T-cell (primary cell): ENCODE data around the gene RAPGEF1. TPM values are rescaled to one million over a fixed set of nuclear protein-coding genes. Genes with fewer than 3 reads are reported as not detected.

ENCODE experiments used
- ATAC-seq, 4 experiments: fragments of 200-7000 bp in 3 of 4; fragments of 150-1000 bp in 1 of 4; cut with Tn5 transposase; replicated peaks in 1 of 4; 1 replicate in 3 of 4; 2 replicates in 1 of 4; pipeline ENCODE4 v1.10.0; 2021; ENCODE audit warnings: moderate library complexity in 3 of 4, mild to moderate bottlenecking in 2 of 4, moderate number of reproducible peaks in 1 of 4
- CTCF ChIA-PET, 2 donors: fragments of 300-600 bp; sonication (Branson Sonifier 250); formaldehyde crosslinking; loops; one replicate each; lab custom pipeline; 2022; ENCODE audit warnings: antibody characterized with exemption in 2 of 2; lab: Charles Lee
- POLR2A ChIA-PET, 2 donors: fragments of 300-600 bp; sonication (Branson Sonifier 250); formaldehyde crosslinking; loops; one replicate each; lab custom pipeline; 2022; ENCODE audit warnings: antibody characterized with exemption in 2 of 2; lab: Charles Lee
- DNase-seq, 35 experiments: peaks; one replicate each; pipeline versions ENCODE4 v3.0.0 to v3.0.0-alpha.2; 2013 to 2023
- H3K27ac ChIP-seq: one replicate; pipeline ENCODE4 v1.5.1; 2013; ENCODE audit warnings: low read length
- H3K27me3 ChIP-seq, 2 experiments: replicated peaks in 1 of 2; 1 replicate in 1 of 2; 2 replicates in 1 of 2; pipeline versions ENCODE4 v1.6.1 to v1.7.0; 2013; ENCODE audit warnings: low read length in 1 of 2, mixed read lengths in 1 of 2; ENCODE audit not compliant: control insufficient read depth in 2 of 2, insufficient read depth in 2 of 2; ENCODE audit errors: extremely low read depth in 1 of 2
- H3K36me3 ChIP-seq, 2 donors: 1 replicate in 1 of 2; 2 replicates in 1 of 2; pipeline versions ENCODE4 v1.6.1 to v1.7.0; 2013; ENCODE audit warnings: low read length in 1 of 2; ENCODE audit not compliant: control insufficient read depth in 2 of 2, insufficient read depth in 1 of 2; ENCODE audit errors: extremely low read depth in 1 of 2
- H3K4me1 ChIP-seq, 2 experiments: 1 replicate in 1 of 2; 2 replicates in 1 of 2; pipeline versions ENCODE4 v1.6.1 to v1.7.0; 2013; ENCODE audit warnings: low read length in 2 of 2, mixed read lengths in 1 of 2; ENCODE audit not compliant: insufficient read depth in 2 of 2, control insufficient read depth in 1 of 2; ENCODE audit errors: extremely low read depth in 1 of 2
- H3K4me3 ChIP-seq, 2 donors: 1 replicate in 1 of 2; 2 replicates in 1 of 2; pipeline versions ENCODE4 v1.5.1 to v1.7.0; 2013; ENCODE audit warnings: mild to moderate bottlenecking in 2 of 2, low read length in 1 of 2, moderate library complexity in 1 of 2; ENCODE audit not compliant: control insufficient read depth in 1 of 2; ENCODE audit errors: extremely low read depth in 1 of 2
- H3K9me3 ChIP-seq: 2 replicates; pipeline ENCODE4 v1.7.0; 2013
- H3K27ac Mint-ChIP-seq, 2 donors: one replicate each; pipeline ENCODE4 v1.8.0; 2020 to 2021; ENCODE audit warnings: mild to moderate bottlenecking in 2 of 2, mixed read lengths in 2 of 2
- H3K27me3 Mint-ChIP-seq, 2 donors: one replicate each; pipeline ENCODE4 v1.8.0; 2021 to 2022; ENCODE audit warnings: mixed read lengths in 2 of 2
- H3K36me3 Mint-ChIP-seq: one replicate; pipeline ENCODE4 v1.8.0; 2021; ENCODE audit warnings: mixed read lengths
- H3K4me1 Mint-ChIP-seq, 3 donors: one replicate each; pipeline ENCODE4 v1.8.0; 2020 to 2022; ENCODE audit warnings: mixed read lengths in 3 of 3, mild to moderate bottlenecking in 1 of 3
- H3K4me3 Mint-ChIP-seq, 3 donors: one replicate each; pipeline ENCODE4 v1.8.0; 2020 to 2022; ENCODE audit warnings: mild to moderate bottlenecking in 3 of 3, mixed read lengths in 3 of 3, moderate library complexity in 3 of 3
- H3K9me3 Mint-ChIP-seq, 3 donors: one replicate each; pipeline ENCODE4 v1.8.0; 2020 to 2022; ENCODE audit warnings: mixed read lengths in 3 of 3
- WGBS: methylation state at CpG from one replicate; pipeline ENCODE4 v1.1.5; 2013; ENCODE audit warnings: missing lambda C conversion rate; ENCODE audit not compliant: insufficient coverage; 5-methylcytosine and 5-hydroxymethylcytosine counted together
- total RNA-seq, 35 experiments: library from RNA in 6 of 35; stranded (reverse) in 6 of 35; fragments of 120-200 nt in 1 of 35; gene quantifications; one replicate each; pipeline versions ENCODE4 v1.2.1 to v1.2.4 and lab custom pipeline; 2013 to 2026

Gene RAPGEF1
- total RNA-seq, 5 donors from 2014 or later (not counting 1 experiment from before 2014, with no cell fraction given): 97.9 to 167 (median 139) TPM

DNA sequence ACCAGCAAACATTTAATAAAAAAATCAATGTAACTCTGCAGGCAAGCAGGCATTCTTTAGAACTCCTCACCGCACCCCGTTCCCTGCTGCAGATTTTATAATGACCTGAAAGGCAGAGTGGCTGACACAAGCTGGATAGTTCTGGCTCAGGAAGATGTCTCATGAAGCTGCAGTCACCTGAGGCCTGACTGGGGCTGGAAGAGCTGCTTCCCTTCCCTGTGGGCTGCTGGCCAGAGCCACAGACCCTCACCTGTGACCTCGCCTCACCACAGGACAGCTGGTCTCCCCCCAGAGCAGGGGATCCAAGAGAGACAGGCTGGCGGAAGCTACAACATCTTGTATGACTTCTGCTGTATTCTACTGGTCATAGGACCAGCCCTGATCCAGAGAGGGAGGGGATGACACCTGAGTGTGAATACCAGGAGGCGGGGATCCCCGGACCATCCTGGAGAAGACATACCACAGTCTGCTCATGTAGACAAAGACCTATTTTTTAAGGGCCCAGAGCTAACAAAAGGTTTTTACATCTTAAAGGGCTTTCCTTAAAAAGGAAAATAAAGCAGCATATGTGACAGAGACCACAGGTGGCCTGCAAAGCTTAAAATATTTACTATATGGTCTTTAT is 43.9 kb downstream of the RAPGEF1 start:
- DNase-seq (no peak), ATAC-seq (no peak)
- POLR2A ChIA-PET: interaction anchor here in 1 of 2 donors (0.5 kb wide), 1 partner anchor 49 kb away, joined by 3 read pairs; no protein-coding TSS in a partner anchor
- 100% methylated on average over 4 of the region's 6 CpGs for WGBS
- peak overlapping the region; percentile 30 to 34 for H3K27ac Mint-ChIP-seq
- Histone ChIP-seq H3K4me3 (no peak overlapping the region), H3K36me3 (peaks cover 0 to 2% of the 10 kb centered on the region in 2 donors), H3K27me3 (no peaks in the 10 kb centered on the region), H3K27ac (no peak overlapping the region), H3K4me1 (peaks cover 16 to 57% of the 10 kb centered on the region in 2 experiments), H3K9me3 (no peaks in the 10 kb centered on the region)
- H3K4me3 Mint-ChIP-seq: no peak overlapping the region
- H3K4me1 Mint-ChIP-seq: peaks cover 88 to 97% (median 96%) of the 10 kb centered on the region in 3 donors
- peaks cover 9% of the 10 kb centered on the region for H3K36me3 Mint-ChIP-seq
- no peaks in the 10 kb centered on the region for H3K27me3 Mint-ChIP-seq
- CTCF ChIA-PET: interaction anchor here in 1 of 2 donors (0.6 to 1.5 kb wide), 3 partner anchors 17 to 29 kb away, joined by 3 to 4 read pairs (median 3); no protein-coding TSS in a partner anchor
- H3K9me3 Mint-ChIP-seq: no peaks in the 10 kb centered on the region

DNA sequence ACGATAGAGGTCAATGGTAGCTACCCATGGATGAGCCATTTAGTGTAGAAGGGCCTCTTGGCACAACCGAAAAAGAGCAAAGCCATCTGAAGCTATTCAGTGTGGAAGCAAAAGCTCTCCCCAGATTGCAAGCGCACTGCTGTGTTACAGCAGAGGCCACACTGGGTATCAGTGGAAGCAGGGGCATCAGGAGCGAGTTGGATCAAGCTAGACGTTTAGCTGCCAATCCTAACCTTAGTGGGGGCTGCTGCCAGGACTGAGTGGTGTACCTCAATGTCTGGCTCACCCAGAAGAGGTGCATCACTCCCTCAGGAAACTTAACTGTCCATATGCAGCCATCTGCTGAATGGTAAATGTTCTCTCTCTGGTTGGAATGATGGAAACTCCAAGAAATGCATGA is 44.5 kb downstream of the RAPGEF1 start:
- CTCF ChIA-PET: interaction anchor here (0.5 to 1.5 kb wide), 2 partner anchors 17 to 65 kb away, joined by 4 to 5 read pairs; no protein-coding TSS in a partner anchor
- 100% methylated on average over 5 of the region's 5 CpGs for WGBS
- H3K27ac Mint-ChIP-seq: peak overlapping the region; percentile 30 to 34

DNA sequence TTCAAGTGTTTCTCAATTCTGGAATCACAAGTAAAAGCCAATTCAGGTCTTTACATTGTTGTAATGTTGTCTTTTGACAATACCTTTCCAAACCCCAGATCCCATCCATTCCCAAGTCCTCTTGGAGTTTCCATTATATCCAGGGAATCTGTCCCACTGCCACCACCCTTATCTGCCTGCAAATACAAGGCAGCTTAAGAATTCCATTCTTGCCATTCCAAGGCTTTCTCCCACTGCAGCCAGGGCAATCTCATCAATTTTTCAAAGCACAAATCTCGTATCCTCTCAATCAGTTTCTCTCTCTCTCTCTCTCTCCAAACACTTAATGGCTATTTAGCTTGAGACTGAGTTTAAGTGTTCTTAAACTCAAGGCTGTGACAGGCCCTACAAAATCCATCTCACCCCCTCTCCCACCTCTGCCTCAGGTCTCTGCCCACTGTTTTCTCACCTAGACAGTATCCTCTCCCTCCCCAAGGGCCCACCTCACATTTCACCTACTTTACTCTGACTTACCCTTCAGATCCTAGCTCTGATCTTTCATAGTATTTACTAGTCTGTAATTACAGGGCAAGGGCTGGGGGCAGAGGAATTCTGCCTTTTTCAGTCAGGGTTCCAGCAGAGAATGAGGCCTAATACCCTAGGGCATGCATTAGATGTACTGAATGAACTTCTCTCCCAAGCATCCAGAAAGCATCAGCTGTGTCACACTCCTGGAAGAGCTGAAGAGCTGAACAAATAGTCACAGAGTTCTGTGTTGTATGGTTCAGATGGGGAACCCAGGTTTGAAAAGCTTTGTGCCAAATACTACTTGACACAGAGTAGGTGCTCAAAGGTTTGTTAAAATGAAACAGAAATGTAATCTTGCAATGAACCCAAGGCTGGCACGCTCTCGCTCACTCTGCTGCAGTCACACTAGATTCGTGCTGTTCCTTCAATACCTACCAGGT is 46.0 kb downstream of the RAPGEF1 start:
- Histone ChIP-seq H3K4me3 (no peak overlapping the region), H3K27me3 (no peaks in the 10 kb centered on the region), H3K27ac (no peak overlapping the region), H3K4me1 (peaks cover 20 to 49% of the 10 kb centered on the region in 2 experiments), H3K36me3 (peaks cover 0 to 2% of the 10 kb centered on the region in 2 donors), H3K9me3 (no peaks in the 10 kb centered on the region)
- DNase-seq (no peak), ATAC-seq (no peak)
- H3K27me3 Mint-ChIP-seq: no peaks in the 10 kb centered on the region
- peaks cover 83 to 95% (median 94%) of the 10 kb centered on the region in 3 donors for H3K4me1 Mint-ChIP-seq
- H3K36me3 Mint-ChIP-seq: no peaks in the 10 kb centered on the region
- H3K9me3 Mint-ChIP-seq: no peaks in the 10 kb centered on the region
- POLR2A ChIA-PET: no interaction called here
- peak overlapping the region; percentile 22 to 75 for H3K27ac Mint-ChIP-seq
- WGBS: 81% methylated on average over 3 of the region's 4 CpGs
- no peak overlapping the region for H3K4me3 Mint-ChIP-seq
- CTCF ChIA-PET: interaction anchor here in 1 of 2 donors (0.6 kb wide), 1 partner anchor 11 kb away, joined by 3 read pairs; no protein-coding TSS in a partner anchor

More for the DNA sequence above, 44.5 kb downstream of the RAPGEF1 start:
- peaks cover 90 to 98% (median 97%) of the 10 kb centered on the region in 3 donors for H3K4me1 Mint-ChIP-seq
- H3K9me3 Mint-ChIP-seq: no peaks in the 10 kb centered on the region
- H3K36me3 Mint-ChIP-seq: peaks cover 9% of the 10 kb centered on the region
- no peak overlapping the region for H3K4me3 Mint-ChIP-seq
- no peaks in the 10 kb centered on the region for H3K27me3 Mint-ChIP-seq
- POLR2A ChIA-PET: interaction anchor here in 1 of 2 donors (0.5 kb wide), 1 partner anchor 50 kb away, joined by 3 read pairs; no protein-coding TSS in a partner anchor
- no peak for ATAC-seq
- Histone ChIP-seq H3K4me1 (peaks cover 20 to 60% of the 10 kb centered on the region in 2 experiments), H3K36me3 (peaks cover 0 to 2% of the 10 kb centered on the region in 2 donors), H3K27ac (no peak overlapping the region), H3K9me3 (no peaks in the 10 kb centered on the region), H3K27me3 (no peaks in the 10 kb centered on the region), H3K4me3 (no peak overlapping the region)
- no peak for DNase-seq

DNA sequence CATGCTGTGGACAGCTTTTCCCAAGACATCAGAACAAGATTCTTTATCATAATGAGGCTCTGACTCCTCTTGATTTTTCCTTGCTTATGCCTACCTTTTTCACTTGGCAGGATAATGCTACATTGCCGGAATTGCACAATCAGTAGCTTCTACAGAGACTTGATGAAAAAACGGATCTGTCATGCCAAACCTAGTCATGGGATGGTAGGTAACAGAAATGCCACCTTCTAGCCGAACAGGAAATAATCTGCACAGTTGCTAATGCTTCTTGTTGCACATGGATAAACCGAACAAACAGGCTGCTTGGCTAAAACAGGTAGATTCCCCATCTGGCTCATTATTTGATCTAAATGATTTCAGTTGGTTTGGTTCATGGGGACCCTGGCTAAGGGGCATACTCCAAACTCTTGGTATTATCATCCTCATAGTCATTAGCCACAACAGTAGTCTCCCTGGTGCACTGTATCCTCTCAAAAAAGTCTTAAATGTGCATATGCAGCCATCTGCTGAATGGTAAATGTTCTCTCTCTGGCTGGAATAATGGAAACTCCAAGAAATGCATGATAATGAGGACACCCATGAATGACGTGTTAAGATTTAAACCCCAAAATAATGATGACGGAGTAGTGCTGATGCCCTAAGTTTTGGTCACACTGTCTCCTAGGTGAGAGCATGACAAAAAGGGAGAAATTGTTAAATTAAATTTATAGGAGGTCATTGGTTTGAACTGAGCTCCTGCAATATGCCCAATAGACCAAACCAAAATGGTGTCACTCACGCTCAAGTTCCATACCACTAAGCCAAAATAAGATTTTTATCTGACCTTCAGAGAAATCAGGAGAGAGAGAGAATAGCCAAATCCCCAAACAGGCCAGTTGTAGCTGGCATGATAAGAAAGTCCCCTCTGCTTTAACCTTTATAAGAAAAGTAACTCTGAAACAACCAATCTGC is 47.0 kb downstream of the RAPGEF1 start:
- H3K4me1 Mint-ChIP-seq: peaks cover 78 to 95% (median 94%) of the 10 kb centered on the region in 3 donors
- 90% methylated on average over 5 of the region's 7 CpGs for WGBS
- DNase-seq: no peak
- Histone ChIP-seq H3K4me1 (peaks cover 20 to 43% of the 10 kb centered on the region in 2 experiments), H3K27ac (no peak overlapping the region), H3K4me3 (no peak overlapping the region), H3K36me3 (peaks cover 0 to 2% of the 10 kb centered on the region in 2 donors), H3K27me3 (no peaks in the 10 kb centered on the region), H3K9me3 (no peaks in the 10 kb centered on the region)
- H3K9me3 Mint-ChIP-seq: no peaks in the 10 kb centered on the region
- ChIA-PET CTCF (interaction anchor here in 1 of 2 donors (2.1 kb wide), 1 partner anchor 15 kb away, joined by 7 read pairs; no protein-coding TSS in a partner anchor), POLR2A (no interaction called here)
- peak overlapping the region; percentile 22 to 51 for H3K27ac Mint-ChIP-seq
- ATAC-seq: no peak
- no peaks in the 10 kb centered on the region for H3K36me3 Mint-ChIP-seq
- H3K4me3 Mint-ChIP-seq: no peak overlapping the region
- no peaks in the 10 kb centered on the region for H3K27me3 Mint-ChIP-seq

DNA sequence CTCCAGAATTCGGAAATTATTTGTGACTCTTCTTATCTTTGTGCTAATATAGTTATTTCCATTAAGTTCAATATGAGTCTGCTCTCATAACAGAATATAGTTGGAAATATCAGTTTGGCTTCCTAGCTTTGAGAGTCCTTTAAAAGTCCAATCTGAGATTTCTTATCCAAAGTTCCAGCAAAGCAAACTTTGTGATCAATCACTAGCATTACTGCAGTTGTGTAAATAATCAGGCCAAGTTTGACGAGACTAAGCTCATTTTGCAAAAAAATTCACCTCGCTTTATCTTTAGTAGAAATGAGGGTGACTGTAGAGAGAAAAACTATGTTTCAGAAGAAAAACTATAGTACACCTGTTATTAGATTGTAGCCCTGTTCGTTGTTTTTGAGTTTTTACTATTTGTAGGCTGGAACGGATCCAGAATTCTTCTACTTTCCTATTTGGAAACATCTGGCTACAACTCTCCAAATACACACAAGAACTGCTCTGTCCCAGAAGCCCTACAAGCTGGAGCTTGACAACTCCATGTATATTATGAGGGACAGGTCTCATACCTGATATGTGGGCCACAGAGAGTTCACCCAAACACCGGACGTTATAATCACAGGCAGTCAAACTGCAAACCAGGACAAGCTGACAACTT is 47.8 kb downstream of the RAPGEF1 start:
- DNase-seq (no peak), ATAC-seq (no peak)
- Histone ChIP-seq H3K9me3 (no peaks in the 10 kb centered on the region), H3K4me3 (no peak overlapping the region), H3K36me3 (peaks cover 0 to 2% of the 10 kb centered on the region in 2 donors), H3K4me1 (peaks cover 20 to 35% of the 10 kb centered on the region in 2 experiments), H3K27me3 (no peaks in the 10 kb centered on the region), H3K27ac (no peak overlapping the region)
- H3K4me3 Mint-ChIP-seq: peak overlapping the region in 2 of 3 donors; percentile 15 to 49
- ChIA-PET CTCF (interaction anchor here in 1 of 2 donors (0.8 to 2.1 kb wide), 2 partner anchors 14 to 47 kb away, joined by 3 to 7 read pairs; partner anchors contain the start of gene RAPGEF1), POLR2A (no interaction called here)
- 94% methylated on average over 2 of the region's 7 CpGs for WGBS
- peak overlapping the region in 1 of 2 donors; percentile 68 for H3K27ac Mint-ChIP-seq
- peaks cover 77 to 94% (median 94%) of the 10 kb centered on the region in 3 donors for H3K4me1 Mint-ChIP-seq
- H3K27me3 Mint-ChIP-seq: no peaks in the 10 kb centered on the region
- H3K36me3 Mint-ChIP-seq: no peaks in the 10 kb centered on the region
- H3K9me3 Mint-ChIP-seq: no peaks in the 10 kb centered on the region
